Skeletal muscle tissue (tissue), 4 donors: ENCODE data around the gene CORIN. TPM values are rescaled to one million over a fixed set of nuclear protein-coding genes. Genes with fewer than 3 reads are reported as not detected.

Experiments used
- H3K27ac ChIP-seq: one replicate; pipeline ENCODE4 v1.7.0; 2013; ENCODE audit warnings: mild to moderate bottlenecking, low read depth, low read length, inconsistent platforms
- H3K27me3 ChIP-seq, 3 donors: one replicate each; pipeline ENCODE4 v1.7.0; 2013; ENCODE audit warnings: low read length in 3 of 3; ENCODE audit not compliant: control insufficient read depth in 3 of 3, insufficient read depth in 3 of 3
- H3K36me3 ChIP-seq, 3 donors: one replicate each; pipeline ENCODE4 v1.7.0; 2013; ENCODE audit warnings: low read length in 3 of 3; ENCODE audit not compliant: control insufficient read depth in 3 of 3, insufficient read depth in 3 of 3
- H3K4me1 ChIP-seq, 3 donors: one replicate each; pipeline ENCODE4 v1.7.0; 2013; ENCODE audit warnings: low read length in 3 of 3, mild to moderate bottlenecking in 3 of 3; ENCODE audit not compliant: control insufficient read depth in 3 of 3, insufficient read depth in 3 of 3
- H3K4me3 ChIP-seq, 3 donors: one replicate each; pipeline ENCODE4 v1.7.0; 2013; ENCODE audit warnings: low read length in 3 of 3
- H3K9ac ChIP-seq, 3 donors: one replicate each; pipeline ENCODE4 v1.7.0; 2013; ENCODE audit warnings: low read length in 3 of 3, mild to moderate bottlenecking in 3 of 3, moderate library complexity in 2 of 3, low read depth in 1 of 3
- H3K9me3 ChIP-seq, 3 donors: one replicate each; pipeline ENCODE4 v1.7.0; 2013; ENCODE audit warnings: low read length in 3 of 3; ENCODE audit not compliant: control insufficient read depth in 3 of 3
- total RNA-seq: library from RNA; depleted of rRNA; stranded (reverse); fragments of >200 nt; gene quantifications from one replicate; pipeline ENCODE4 v1.2.3, GENCODE V29; 2014
- donor health status: Osteomylitis.

The CORIN gene
- total RNA-seq, 1 donor from 2014 or later = 2.1 TPM

- H3K27me3 ChIP-seq = no peaks in the 10 kb centered on the region
- H3K36me3 ChIP-seq = no peaks in the 10 kb centered on the region
- no peak overlapping the region for H3K27ac ChIP-seq
- no peak overlapping the region for H3K9ac ChIP-seq
- H3K9me3 ChIP-seq = no peaks in the 10 kb centered on the region
- H3K4me1 ChIP-seq = no peaks in the 10 kb centered on the region
- H3K4me3 ChIP-seq = no peak overlapping the region
These were observed 101.3 kb downstream of the CORIN start for GRCh38 chr4:47736555-47736954.

GRCh38 chr4:47736146-47736545 lies 101.7 kb downstream of the CORIN start:
- no peaks in the 10 kb centered on the region for H3K4me1 ChIP-seq
- no peak overlapping the region for H3K4me3 ChIP-seq
- H3K36me3 ChIP-seq = no peaks in the 10 kb centered on the region
- no peaks in the 10 kb centered on the region for H3K9me3 ChIP-seq
- no peak overlapping the region for H3K27ac ChIP-seq
- H3K9ac ChIP-seq = no peak overlapping the region
- no peaks in the 10 kb centered on the region for H3K27me3 ChIP-seq

DNA sequence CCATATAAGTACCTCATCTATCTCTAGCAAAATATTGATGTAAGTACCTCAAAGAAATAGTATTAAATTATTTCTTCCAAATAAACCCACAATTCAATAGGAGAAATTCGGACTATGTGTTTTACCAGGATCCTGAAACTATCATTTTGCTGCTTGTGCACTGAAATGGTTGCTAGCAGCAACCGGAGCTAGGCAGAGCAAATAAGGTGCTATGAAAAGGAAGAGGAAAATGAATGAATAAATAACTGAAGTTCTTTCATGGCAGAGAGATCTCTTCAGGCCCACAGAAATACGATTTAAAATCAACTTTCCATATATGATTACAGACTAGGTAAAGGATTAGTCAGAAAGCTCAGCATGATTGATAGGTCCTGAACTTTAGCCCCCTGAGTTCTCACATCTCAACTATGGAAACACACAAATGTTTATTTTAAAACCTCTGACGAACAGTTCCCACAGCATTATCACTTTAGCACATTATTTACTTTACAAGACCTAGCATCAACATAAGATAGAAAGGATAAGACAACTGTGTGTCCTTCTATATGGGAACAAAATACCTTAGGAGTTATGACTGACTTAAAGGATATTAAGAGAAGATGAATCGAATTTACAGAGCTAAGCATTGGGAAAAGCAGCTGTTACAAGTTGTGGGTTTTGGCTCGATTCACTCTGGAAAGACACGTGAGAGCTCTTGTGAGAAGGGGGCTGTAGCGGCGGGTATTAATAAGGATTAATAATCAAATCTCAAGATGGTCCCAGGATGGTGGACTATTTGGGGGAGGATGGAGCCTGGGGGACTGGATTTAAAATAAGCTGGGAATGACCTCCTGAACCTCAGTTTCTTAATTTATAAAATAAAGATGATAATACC lies 104.3 kb downstream of the CORIN start:
- no peak overlapping the region for H3K27ac ChIP-seq
- H3K9ac ChIP-seq = no peak overlapping the region
- H3K4me1 ChIP-seq = no peaks in the 10 kb centered on the region
- H3K4me3 ChIP-seq = no peak overlapping the region
- H3K9me3 ChIP-seq = no peaks in the 10 kb centered on the region
- no peaks in the 10 kb centered on the region for H3K27me3 ChIP-seq
- H3K36me3 ChIP-seq = no peaks in the 10 kb centered on the region

DNA sequence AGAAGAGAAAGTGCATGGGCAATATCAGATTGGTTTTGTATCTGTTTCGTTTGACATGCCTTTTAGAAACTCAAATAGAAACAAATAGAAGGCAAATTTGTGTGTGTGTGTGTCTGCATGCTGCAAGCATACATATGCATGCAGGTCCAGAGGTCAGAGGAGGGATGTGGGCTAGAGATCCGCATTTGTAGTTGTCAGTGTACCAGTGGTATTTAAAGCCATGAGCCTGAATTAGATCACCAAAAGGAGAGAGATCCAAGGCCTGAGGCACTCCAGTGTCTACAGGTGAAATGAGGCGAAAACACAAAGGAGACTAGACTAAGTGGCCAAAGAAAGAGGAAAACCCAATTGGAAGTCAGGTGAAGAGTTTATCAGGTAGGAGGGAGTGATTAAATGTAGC lies 106.7 kb downstream of the CORIN start:
- H3K9ac ChIP-seq = no peak overlapping the region
- H3K27ac ChIP-seq = no peak overlapping the region
- H3K36me3 ChIP-seq = no peaks in the 10 kb centered on the region
- H3K4me3 ChIP-seq = no peak overlapping the region
- no peaks in the 10 kb centered on the region for H3K4me1 ChIP-seq
- no peaks in the 10 kb centered on the region for H3K27me3 ChIP-seq
- no peaks in the 10 kb centered on the region for H3K9me3 ChIP-seq

DNA sequence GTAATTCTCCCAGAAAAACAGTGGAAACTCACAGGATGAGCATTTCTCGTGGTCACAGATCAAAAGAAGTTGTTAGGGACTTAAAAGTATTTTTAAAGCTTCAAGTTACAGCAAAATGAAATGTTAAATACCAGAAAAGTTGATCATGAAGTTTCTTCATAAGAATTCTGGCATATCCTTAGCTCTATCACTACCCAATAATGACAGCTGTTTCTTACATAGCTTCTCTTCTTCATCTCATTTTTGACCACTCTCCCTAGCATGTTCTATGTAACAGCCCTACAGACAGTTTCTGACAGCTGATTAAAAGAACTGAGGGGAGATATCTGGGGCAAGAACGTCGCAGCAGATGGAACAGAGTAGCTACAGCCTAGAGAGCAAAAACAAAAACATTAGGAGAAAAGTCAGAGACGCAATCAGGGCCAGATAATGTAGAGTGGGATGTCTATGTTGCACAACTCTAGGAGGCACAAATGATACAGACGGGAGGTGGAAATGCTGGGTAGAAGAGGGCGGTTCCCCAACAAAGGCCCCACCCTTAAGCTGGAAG lies 108.7 kb downstream of the CORIN start:
- no peak overlapping the region for H3K9ac ChIP-seq
- H3K36me3 ChIP-seq = no peaks in the 10 kb centered on the region
- no peaks in the 10 kb centered on the region for H3K4me1 ChIP-seq
- no peak overlapping the region for H3K27ac ChIP-seq
- H3K4me3 ChIP-seq = no peak overlapping the region
- H3K27me3 ChIP-seq = no peaks in the 10 kb centered on the region
- H3K9me3 ChIP-seq = no peaks in the 10 kb centered on the region

- H3K4me1 ChIP-seq = no peaks in the 10 kb centered on the region
- H3K27ac ChIP-seq = no peak overlapping the region
- H3K9me3 ChIP-seq = no peaks in the 10 kb centered on the region
- no peak overlapping the region for H3K9ac ChIP-seq
- H3K4me3 ChIP-seq = no peak overlapping the region
- H3K36me3 ChIP-seq = no peaks in the 10 kb centered on the region
- H3K27me3 ChIP-seq = peaks cover 0 to 4% (median 3%) of the 10 kb centered on the region in 3 donors
These were observed 115.8 kb downstream of the CORIN start for GRCh38 chr4:47721892-47722575.

GRCh38 chr4:47721485-47721884 lies 116.4 kb downstream of the CORIN start:
- Histone ChIP-seq H3K9ac (no peak overlapping the region), H3K9me3 (no peaks in the 10 kb centered on the region), H3K4me1 (no peaks in the 10 kb centered on the region), H3K4me3 (no peak overlapping the region), H3K27me3 (peaks cover 0 to 4% (median 3%) of the 10 kb centered on the region in 3 donors), H3K27ac (no peak overlapping the region), H3K36me3 (no peaks in the 10 kb centered on the region)

- H3K36me3 ChIP-seq = no peaks in the 10 kb centered on the region
- H3K9ac ChIP-seq = no peak overlapping the region
- H3K27ac ChIP-seq = no peak overlapping the region
- peaks cover 0 to 4% (median 3%) of the 10 kb centered on the region in 3 donors for H3K27me3 ChIP-seq
- no peaks in the 10 kb centered on the region for H3K4me1 ChIP-seq
- no peak overlapping the region for H3K4me3 ChIP-seq
- no peaks in the 10 kb centered on the region for H3K9me3 ChIP-seq
These were observed 117.1 kb downstream of the CORIN start for GRCh38 chr4:47720787-47721186.

- no peaks in the 10 kb centered on the region for H3K36me3 ChIP-seq
These were observed 118.3 kb downstream of the CORIN start for GRCh38 chr4:47719576-47719975.

DNA sequence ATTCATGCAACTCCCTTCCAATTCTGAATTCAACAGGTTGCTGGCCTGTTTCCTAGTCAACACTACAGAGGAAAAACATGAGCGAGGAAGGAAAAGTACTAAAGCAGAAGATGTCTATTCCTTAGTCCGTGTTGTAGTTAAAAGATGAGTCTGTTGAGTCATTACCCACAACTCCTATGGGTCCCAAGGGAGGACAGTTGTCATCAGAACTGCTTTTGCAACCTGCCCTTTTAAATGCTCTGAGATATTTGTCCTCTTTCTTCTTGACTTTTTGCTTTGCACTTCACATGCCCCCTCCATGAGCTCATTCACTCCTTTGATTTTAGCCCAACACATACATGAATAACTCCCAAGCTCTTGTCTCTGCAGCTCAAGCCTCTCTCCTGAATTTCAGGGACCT lies 119.2 kb downstream of the CORIN start:
- H3K4me1 ChIP-seq = no peaks in the 10 kb centered on the region
- H3K27ac ChIP-seq = no peak overlapping the region
- no peaks in the 10 kb centered on the region for H3K36me3 ChIP-seq
- H3K9me3 ChIP-seq = no peaks in the 10 kb centered on the region
- H3K4me3 ChIP-seq = no peak overlapping the region
- H3K27me3 ChIP-seq = peaks cover 0 to 5% (median 4%) of the 10 kb centered on the region in 3 donors
- H3K9ac ChIP-seq = no peak overlapping the region

More at GRCh38 chr4:47719576-47719975, 118.3 kb downstream of the CORIN start:
- peaks cover 0 to 4% (median 4%) of the 10 kb centered on the region in 3 donors for H3K27me3 ChIP-seq
- no peaks in the 10 kb centered on the region for H3K4me1 ChIP-seq
- H3K9me3 ChIP-seq = no peaks in the 10 kb centered on the region
- no peak overlapping the region for H3K4me3 ChIP-seq
- H3K27ac ChIP-seq = no peak overlapping the region
- H3K9ac ChIP-seq = no peak overlapping the region
